ENCODE results near the gene RHPN2. TPM values are rescaled to one million over a fixed set of nuclear protein-coding genes. Genes with fewer than 3 reads are reported as not detected.
"Not testable (repeated sequence)": the region's sequence is repeated elsewhere in the genome, so short reads cannot be mapped to it uniquely, and the experiment has no call there.

RHPN2 gene
- total RNA-seq, 1 donor from 2014 or later: 10.2 TPM

GRCh38 chr19:33035461-33035860 lies 29.2 kb downstream of the RHPN2 start:
- no peak for TF ChIP-seq CTCF (conservative IDR thresholded peaks at IDR 0.05)
- Mint-ChIP-seq H3K27ac (ENCODE audit: unreplicated experiment) (no peak overlapping the region), H3K4me3 (no peak overlapping the region), H3K4me1 (peaks cover 5% of the 10 kb centered on the region), H3K36me3 (ENCODE audit: low read depth) (peaks cover 15% of the 10 kb centered on the region), H3K9me3 (no peaks in the 10 kb centered on the region), H3K27me3 (ENCODE audit: low read depth) (no peaks in the 10 kb centered on the region)
- DNase-seq (ENCODE audit: low read depth, low spot score): no peak

- H3K36me3 Mint-ChIP-seq (ENCODE audit: low read depth): peaks cover 14% of the 10 kb centered on the region
- TF ChIP-seq CTCF (conservative IDR thresholded peaks at IDR 0.05): no peak
- H3K9me3 Mint-ChIP-seq: no peaks in the 10 kb centered on the region
- H3K4me3 Mint-ChIP-seq: no peak overlapping the region
- DNase-seq (ENCODE audit: low read depth, low spot score): no peak
- H3K4me1 Mint-ChIP-seq: peaks cover 2% of the 10 kb centered on the region
- H3K27ac Mint-ChIP-seq (ENCODE audit: unreplicated experiment): no peak overlapping the region
- no peaks in the 10 kb centered on the region for H3K27me3 Mint-ChIP-seq (ENCODE audit: low read depth)
Measured at GRCh38 chr19:33032218-33032781, 32.4 kb downstream of the RHPN2 start.

- H3K4me3 Mint-ChIP-seq: no peak overlapping the region
- H3K27me3 Mint-ChIP-seq (ENCODE audit: low read depth): no peaks in the 10 kb centered on the region
- no peak for TF ChIP-seq CTCF (conservative IDR thresholded peaks at IDR 0.05)
- no peaks in the 10 kb centered on the region for H3K4me1 Mint-ChIP-seq
- peaks cover 15% of the 10 kb centered on the region for H3K36me3 Mint-ChIP-seq (ENCODE audit: low read depth)
- H3K9me3 Mint-ChIP-seq: no peaks in the 10 kb centered on the region
- DNase-seq (ENCODE audit: low read depth, low spot score): no peak
- H3K27ac Mint-ChIP-seq (ENCODE audit: unreplicated experiment): no peak overlapping the region
Measured at GRCh38 chr19:33029746-33030303, 34.9 kb downstream of the RHPN2 start.

DNA sequence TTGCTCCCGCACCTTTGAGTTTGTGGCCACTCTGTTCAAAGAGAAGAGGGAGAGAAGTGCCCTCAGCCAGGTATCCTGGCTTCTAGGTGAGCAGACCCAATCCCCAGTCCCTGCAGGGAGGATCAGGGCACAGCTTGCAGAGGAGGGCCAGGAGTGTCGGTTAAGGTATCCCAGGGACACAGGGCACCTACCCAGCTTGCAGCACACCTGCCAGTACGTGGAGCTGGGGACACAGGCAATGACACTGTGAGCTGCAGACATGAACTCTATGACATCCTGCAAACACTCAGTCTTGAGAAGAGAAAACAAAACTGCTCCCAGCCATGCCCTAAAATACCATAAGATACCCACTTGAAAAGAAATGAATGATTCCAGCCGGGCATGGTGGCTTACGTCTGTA lies 38.1 kb downstream of the RHPN2 start:
- peaks cover 15% of the 10 kb centered on the region for H3K36me3 Mint-ChIP-seq (ENCODE audit: low read depth)
- H3K27me3 Mint-ChIP-seq (ENCODE audit: low read depth); DNase-seq (ENCODE audit: low read depth, low spot score); H3K4me3 Mint-ChIP-seq; H3K27ac Mint-ChIP-seq (ENCODE audit: unreplicated experiment); H3K4me1 Mint-ChIP-seq; H3K9me3 Mint-ChIP-seq: not testable (repeated sequence)

GRCh38 chr19:33025468-33026238 lies 39.0 kb downstream of the RHPN2 start:
- not testable (repeated sequence) for H3K27me3 Mint-ChIP-seq (ENCODE audit: low read depth); H3K4me3 Mint-ChIP-seq; H3K27ac Mint-ChIP-seq (ENCODE audit: unreplicated experiment)

DNA sequence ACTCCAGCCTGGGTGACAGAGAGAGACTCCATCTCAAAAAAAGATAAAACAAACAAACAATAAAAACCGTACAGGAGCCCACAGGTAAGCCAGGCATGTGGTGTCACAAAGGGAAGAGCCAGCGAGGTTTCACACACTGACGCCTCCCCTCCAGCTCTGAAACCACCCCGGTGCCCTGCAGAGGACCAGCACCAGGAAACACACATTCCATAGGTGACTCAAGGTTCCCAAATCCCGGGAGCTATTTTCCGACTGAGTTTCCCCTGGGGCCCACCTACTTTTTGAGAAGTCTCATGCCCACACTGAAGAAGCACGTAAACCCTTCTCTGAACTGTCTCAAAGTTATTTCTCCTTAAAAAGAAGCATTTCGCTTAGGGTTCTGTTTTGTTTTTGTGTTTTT lies 40.3 kb downstream of the RHPN2 start:
- Mint-ChIP-seq H3K27me3 (ENCODE audit: low read depth) (no peaks in the 10 kb centered on the region), H3K4me1 (no peaks in the 10 kb centered on the region), H3K9me3 (no peaks in the 10 kb centered on the region), H3K4me3 (no peak overlapping the region), H3K27ac (ENCODE audit: unreplicated experiment) (no peak overlapping the region), H3K36me3 (ENCODE audit: low read depth) (peaks cover 7% of the 10 kb centered on the region)
- TF ChIP-seq CTCF (conservative IDR thresholded peaks at IDR 0.05): no peak
- no peak for DNase-seq (ENCODE audit: low read depth, low spot score)

More at GRCh38 chr19:33025468-33026238, 39.0 kb downstream of the RHPN2 start:
- not testable (repeated sequence) for H3K4me1 Mint-ChIP-seq; H3K9me3 Mint-ChIP-seq; DNase-seq (ENCODE audit: low read depth, low spot score)
- H3K36me3 Mint-ChIP-seq (ENCODE audit: low read depth): peaks cover 14% of the 10 kb centered on the region
